ENCODE results near the gene RFTN2.

GRCh38 chr2:197601726-197602125, 73.7 kb downstream of the RFTN2 start:
- no peak for TF ChIP-seq ZNF274 (IDR thresholded peaks at IDR 0.05; ENCODE audit: low read depth, low read length)
- no peak for TF ChIP-seq SUZ12 (IDR thresholded peaks at IDR 0.05; ENCODE audit: extremely low read depth, insufficient read depth, insufficient read length)
- TF ChIP-seq YY1 (IDR thresholded peaks at IDR 0.05; ENCODE audit: insufficient read depth, insufficient read length), result no peak
